ENCODE data around the gene THSD7B.

THSD7B gene

GRCh38 chr2:137181370-137181769 is 416.0 kb downstream of the THSD7B start:
- Histone ChIP-seq H3K14ac (ENCODE audit: low read length in 2 of 2) (no peak overlapping the region), H3K4me3 (ENCODE audit: insufficient read depth in 1 of 2, low read depth in 1 of 2, low read length in 2 of 2) (no peak overlapping the region), H3K9me3 (ENCODE audit: control insufficient read depth, low read length) (no peaks in the 10 kb centered on the region), H2AK5ac (ENCODE audit: low read length, severe bottlenecking) (no peak overlapping the region), H2AFZ (ENCODE audit: low read depth, low read length) (no peak overlapping the region), H3K23ac (ENCODE audit: low read length in 2 of 2) (no peak overlapping the region), H4K91ac (ENCODE audit: low read length) (no peak overlapping the region), H2BK15ac (ENCODE audit: low read depth, poor library complexity, severe bottlenecking) (no peak overlapping the region), H3K79me1 (replicated peaks; ENCODE audit: low read length, poor library complexity, severe bottlenecking) (no peaks in the 10 kb centered on the region), H3K4me2 (ENCODE audit: low read length, poor library complexity, severe bottlenecking) (no peak overlapping the region), H3K4ac (ENCODE audit: low read depth in 1 of 2, low read length in 2 of 2) (no peak overlapping the region), H2BK12ac (ENCODE audit: low read length in 2 of 2) (no peak overlapping the region), H3K9ac (ENCODE audit: low read length) (no peak overlapping the region), H2BK5ac (ENCODE audit: low read depth, low read length, poor library complexity, severe bottlenecking) (no peak overlapping the region), H3K27me3 (ENCODE audit: control insufficient read depth in 1 of 2, insufficient read depth in 1 of 2, low read length in 2 of 2) (no peaks in the 10 kb centered on the region), H3K18ac (ENCODE audit: low read depth in 1 of 2, low read length in 2 of 2) (no peak overlapping the region), H3K36me3 (ENCODE audit: control insufficient read depth in 1 of 2, insufficient read depth in 2 of 2, low read depth in 1 of 2, low read length in 2 of 2) (no peaks in the 10 kb centered on the region), H4K8ac (ENCODE audit: low read length) (no peak overlapping the region), H3K27ac (ENCODE audit: low read length, poor library complexity, severe bottlenecking) (no peak overlapping the region), H3K4me1 (ENCODE audit: control insufficient read depth, insufficient read depth, low read depth, low read length) (no peaks in the 10 kb centered on the region), H2BK120ac (ENCODE audit: low read depth, low read length) (no peak overlapping the region)
- no peak for DNase-seq
- WGBS = 86% methylated on average over 1 of the region's 1 CpG

GRCh38 chr2:137182071-137182470 is 416.7 kb downstream of the THSD7B start:
- Histone ChIP-seq H2BK12ac (ENCODE audit: low read length in 2 of 2) (no peak overlapping the region), H4K8ac (ENCODE audit: low read length) (no peak overlapping the region), H2BK120ac (ENCODE audit: low read depth, low read length) (no peak overlapping the region), H3K79me1 (replicated peaks; ENCODE audit: low read length, poor library complexity, severe bottlenecking) (no peaks in the 10 kb centered on the region), H2AK5ac (ENCODE audit: low read length, severe bottlenecking) (no peak overlapping the region), H3K9me3 (ENCODE audit: control insufficient read depth, low read length) (no peaks in the 10 kb centered on the region), H3K36me3 (ENCODE audit: control insufficient read depth in 1 of 2, insufficient read depth in 2 of 2, low read depth in 1 of 2, low read length in 2 of 2) (no peaks in the 10 kb centered on the region), H3K27ac (ENCODE audit: low read length, poor library complexity, severe bottlenecking) (no peak overlapping the region), H3K27me3 (ENCODE audit: control insufficient read depth in 1 of 2, insufficient read depth in 1 of 2, low read length in 2 of 2) (no peaks in the 10 kb centered on the region), H3K14ac (ENCODE audit: low read length in 2 of 2) (no peak overlapping the region), H3K4me1 (ENCODE audit: control insufficient read depth, insufficient read depth, low read depth, low read length) (no peaks in the 10 kb centered on the region), H2BK5ac (ENCODE audit: low read depth, low read length, poor library complexity, severe bottlenecking) (no peak overlapping the region), H4K91ac (ENCODE audit: low read length) (no peak overlapping the region), H3K23ac (ENCODE audit: low read length in 2 of 2) (no peak overlapping the region), H2BK15ac (ENCODE audit: low read depth, poor library complexity, severe bottlenecking) (no peak overlapping the region), H2AFZ (ENCODE audit: low read depth, low read length) (no peak overlapping the region), H3K9ac (ENCODE audit: low read length) (no peak overlapping the region), H3K18ac (ENCODE audit: low read depth in 1 of 2, low read length in 2 of 2) (no peak overlapping the region), H3K4me3 (ENCODE audit: insufficient read depth in 1 of 2, low read depth in 1 of 2, low read length in 2 of 2) (no peak overlapping the region), H3K4ac (ENCODE audit: low read depth in 1 of 2, low read length in 2 of 2) (no peak overlapping the region), H3K4me2 (ENCODE audit: low read length, poor library complexity, severe bottlenecking) (no peak overlapping the region)
- WGBS = 86% methylated on average over 2 of the region's 3 CpGs
- DNase-seq = no peak

GRCh38 chr2:137183206-137183898 is 418.0 kb downstream of the THSD7B start:
- Histone ChIP-seq H3K36me3 (ENCODE audit: control insufficient read depth in 1 of 2, insufficient read depth in 2 of 2, low read depth in 1 of 2, low read length in 2 of 2) (no peaks in the 10 kb centered on the region), H3K4me1 (ENCODE audit: control insufficient read depth, insufficient read depth, low read depth, low read length) (no peaks in the 10 kb centered on the region), H2AFZ (ENCODE audit: low read depth, low read length) (no peak overlapping the region), H2BK120ac (ENCODE audit: low read depth, low read length) (no peak overlapping the region), H2BK12ac (ENCODE audit: low read length in 2 of 2) (no peak overlapping the region), H2BK15ac (ENCODE audit: low read depth, poor library complexity, severe bottlenecking) (no peak overlapping the region), H2BK5ac (ENCODE audit: low read depth, low read length, poor library complexity, severe bottlenecking) (no peak overlapping the region), H3K4me3 (ENCODE audit: insufficient read depth in 1 of 2, low read depth in 1 of 2, low read length in 2 of 2) (no peak overlapping the region), H2AK5ac (ENCODE audit: low read length, severe bottlenecking) (no peak overlapping the region), H3K4me2 (ENCODE audit: low read length, poor library complexity, severe bottlenecking) (no peak overlapping the region), H3K23ac (ENCODE audit: low read length in 2 of 2) (no peak overlapping the region), H4K91ac (ENCODE audit: low read length) (no peak overlapping the region), H3K14ac (ENCODE audit: low read length in 2 of 2) (no peak overlapping the region), H3K9me3 (ENCODE audit: control insufficient read depth, low read length) (no peaks in the 10 kb centered on the region), H3K27me3 (ENCODE audit: control insufficient read depth in 1 of 2, insufficient read depth in 1 of 2, low read length in 2 of 2) (no peaks in the 10 kb centered on the region), H4K8ac (ENCODE audit: low read length) (no peak overlapping the region), H3K9ac (ENCODE audit: low read length) (no peak overlapping the region), H3K4ac (ENCODE audit: low read depth in 1 of 2, low read length in 2 of 2) (no peak overlapping the region), H3K79me1 (replicated peaks; ENCODE audit: low read length, poor library complexity, severe bottlenecking) (no peaks in the 10 kb centered on the region), H3K27ac (ENCODE audit: low read length, poor library complexity, severe bottlenecking) (no peak overlapping the region), H3K18ac (ENCODE audit: low read depth in 1 of 2, low read length in 2 of 2) (no peak overlapping the region)
- WGBS = 83% methylated on average over 1 of the region's 3 CpGs
- DNase-seq = no peak

- H2AFZ ChIP-seq (ENCODE audit: low read depth, low read length) = no peak overlapping the region
- H3K79me1 ChIP-seq (replicated peaks; ENCODE audit: low read length, poor library complexity, severe bottlenecking) = no peaks in the 10 kb centered on the region
- no peak overlapping the region for H2BK5ac ChIP-seq (ENCODE audit: low read depth, low read length, poor library complexity, severe bottlenecking)
- H3K14ac ChIP-seq (ENCODE audit: low read length in 2 of 2) = no peak overlapping the region
- H2BK12ac ChIP-seq (ENCODE audit: low read length in 2 of 2) = no peak overlapping the region
- H2BK120ac ChIP-seq (ENCODE audit: low read depth, low read length) = no peak overlapping the region
- WGBS = 87% methylated on average over 3 of the region's 3 CpGs
- no peak overlapping the region for H2BK15ac ChIP-seq (ENCODE audit: low read depth, poor library complexity, severe bottlenecking)
- no peak overlapping the region for H3K4me3 ChIP-seq (ENCODE audit: insufficient read depth in 1 of 2, low read depth in 1 of 2, low read length in 2 of 2)
- H3K9me3 ChIP-seq (ENCODE audit: control insufficient read depth, low read length) = no peaks in the 10 kb centered on the region
- H3K27ac ChIP-seq (ENCODE audit: low read length, poor library complexity, severe bottlenecking) = no peak overlapping the region
- no peak overlapping the region for H3K4ac ChIP-seq (ENCODE audit: low read depth in 1 of 2, low read length in 2 of 2)
- no peaks in the 10 kb centered on the region for H3K36me3 ChIP-seq (ENCODE audit: control insufficient read depth in 1 of 2, insufficient read depth in 2 of 2, low read depth in 1 of 2, low read length in 2 of 2)
- no peak overlapping the region for H3K18ac ChIP-seq (ENCODE audit: low read depth in 1 of 2, low read length in 2 of 2)
- H3K27me3 ChIP-seq (ENCODE audit: control insufficient read depth in 1 of 2, insufficient read depth in 1 of 2, low read length in 2 of 2) = no peaks in the 10 kb centered on the region
- H4K8ac ChIP-seq (ENCODE audit: low read length) = no peak overlapping the region
- H3K23ac ChIP-seq (ENCODE audit: low read length in 2 of 2) = no peak overlapping the region
- peaks cover 2% of the 10 kb centered on the region for H3K4me1 ChIP-seq (ENCODE audit: control insufficient read depth, insufficient read depth, low read depth, low read length)
- H2AK5ac ChIP-seq (ENCODE audit: low read length, severe bottlenecking) = no peak overlapping the region
- no peak for DNase-seq
- H3K9ac ChIP-seq (ENCODE audit: low read length) = no peak overlapping the region
- H3K4me2 ChIP-seq (ENCODE audit: low read length, poor library complexity, severe bottlenecking) = no peak overlapping the region
- H4K91ac ChIP-seq (ENCODE audit: low read length) = no peak overlapping the region
These were observed 420.2 kb downstream of the THSD7B start for GRCh38 chr2:137185378-137186078.

Measured in mesenchymal stem cell (in vitro differentiated cells and primary cell).